GM12878 (cell line): ENCODE results near the gene DHX40. TPM values are rescaled to one million over a fixed set of nuclear protein-coding genes. Genes with fewer than 3 reads are reported as not detected.

ENCODE experiments used
- ATAC-seq: fragments of 200-7000 bp; cut with Tn5 transposase; 3 replicates; pipeline ENCODE4 v1.9.1; 2020; ENCODE audit warnings: mild to moderate bottlenecking, moderate library complexity
- BruUV-seq: library from RNA; stranded (reverse); fragments of 400-500 nt; replicated peaks from 2 replicates; lab custom pipeline; 2021; lab: Mats Ljungman, UMichigan
- CTCF ChIA-PET: fragments of 300-600 bp; sonication (Branson Sonifier 250); formaldehyde crosslinking; extraction: SDS; loops from one replicate; lab custom pipeline; 2021; ENCODE audit warnings: inconsistent platforms; lab: Yijun Ruan, JAX
- POLR2A ChIA-PET: fragments of 350-600 bp; formaldehyde crosslinking; extraction: SDS; loops from one replicate; lab custom pipeline; 2021; ENCODE audit warnings: inconsistent platforms; lab: Charles Lee
- RAD21 ChIA-PET: fragments of 300-600 bp; sonication (Branson Sonifier 250); formaldehyde crosslinking; loops from one replicate; lab custom pipeline; 2023; ENCODE audit warnings: antibody characterized with exemption; ENCODE audit not compliant: unreplicated experiment; lab: Charles Lee
- SMC1A ChIA-PET: fragments of 300-600 bp; sonication (Branson Sonifier 250); formaldehyde crosslinking; loops from one replicate; lab custom pipeline; 2023; ENCODE audit not compliant: unreplicated experiment, uncharacterized antibody; lab: Charles Lee
- DNase-seq: peaks from one replicate; pipeline ENCODE4 v3.0.0-alpha.2; 2011; ENCODE audit warnings: low read depth, low spot score
- FAIRE-seq: peaks from 3 replicates; lab custom pipeline; 2011; peaks lifted over from hg19 to GRCh38; lab: Jason Lieb, UNC
- H2AFZ ChIP-seq: 2 replicates; pipeline ENCODE4 v1.6.0; 2011; ENCODE audit warnings: low read depth, low read length, control low read depth; ENCODE audit not compliant: control insufficient read depth
- H3K27ac ChIP-seq: 2 replicates; pipeline ENCODE4 v1.5.1; 2011; ENCODE audit warnings: control low read depth; ENCODE audit not compliant: control insufficient read depth, insufficient read depth
- H3K27me3 ChIP-seq, 2 experiments: replicated peaks in 1 of 2; 2 replicates each; pipeline versions ENCODE4 v1.6.0 to v1.6.1; 2011; ENCODE audit warnings: low read length in 1 of 2; ENCODE audit not compliant: control insufficient read depth in 2 of 2, insufficient read depth in 2 of 2
- H3K36me3 ChIP-seq, 2 experiments: 2 replicates each; pipeline ENCODE4 v1.5.1; 2011; ENCODE audit warnings: low read length in 1 of 2; ENCODE audit not compliant: control insufficient read depth in 2 of 2, insufficient read depth in 2 of 2
- H3K4me1 ChIP-seq: 2 replicates; pipeline ENCODE4 v1.6.1; 2011; ENCODE audit warnings: mild to moderate bottlenecking, low read length, moderate library complexity, mixed read lengths; ENCODE audit not compliant: control insufficient read depth, insufficient read depth
- H3K4me2 ChIP-seq: 2 replicates; pipeline ENCODE4 v1.6.0; 2011; ENCODE audit warnings: control low read depth; ENCODE audit not compliant: control insufficient read depth, insufficient read depth
- H3K4me3 ChIP-seq: fragments of 200-600 bp; sonication (generic); 2 replicates; pipeline ENCODE4 v1.5.1; 2016
- H3K79me2 ChIP-seq: 2 replicates; pipeline ENCODE4 v1.6.0; 2011; ENCODE audit warnings: low read length; ENCODE audit not compliant: control insufficient read depth, insufficient read depth
- H3K9ac ChIP-seq: 2 replicates; pipeline ENCODE4 v1.8.0; 2011; ENCODE audit warnings: low read length, control low read depth, mixed read lengths; ENCODE audit not compliant: control insufficient read depth, insufficient read depth
- H3K9me3 ChIP-seq: replicated peaks from 3 replicates; pipeline ENCODE4 v1.5.1; 2011; ENCODE audit warnings: mild to moderate bottlenecking, low read length; ENCODE audit not compliant: control insufficient read depth, insufficient read depth
- H4K20me1 ChIP-seq: 2 replicates; pipeline ENCODE4 v1.6.0; 2011; ENCODE audit not compliant: control insufficient read depth, insufficient read depth
- CTCF ChIP-seq, 3 experiments: IDR thresholded peaks in 2 of 3; conservative IDR thresholded peaks in 1 of 3; 2 replicates each; pipeline ENCODE4 v1.5.1; 2011; ENCODE audit warnings: low read depth in 3 of 3, low read length in 3 of 3, mild to moderate bottlenecking in 3 of 3, control low read depth in 2 of 3, moderate library complexity in 2 of 3, inconsistent platforms in 1 of 3, mixed read lengths in 1 of 3; ENCODE audit not compliant: control insufficient read depth in 2 of 3, insufficient read depth in 1 of 3; ENCODE audit errors: extremely low read depth in 1 of 3
- KLF5 ChIP-seq: fragments of 450-650 bp; IDR thresholded peaks from 2 replicates; pipeline ENCODE4 v1.6.1; 2014; ENCODE audit warnings: mild to moderate bottlenecking; ENCODE audit not compliant: partially characterized antibody
- RAD21 ChIP-seq: IDR thresholded peaks from 2 replicates; pipeline ENCODE4 v1.6.1; 2011; ENCODE audit warnings: mild to moderate bottlenecking, low read depth, low read length, moderate library complexity; ENCODE audit not compliant: insufficient read depth
- SKIL ChIP-seq: fragments of 450-650 bp; IDR thresholded peaks from 2 replicates; pipeline ENCODE4 v1.6.1; 2017; ENCODE audit warnings: mild to moderate bottlenecking, low read depth, inconsistent platforms; ENCODE audit not compliant: poor library complexity, severe bottlenecking
- TCF12 ChIP-seq: IDR thresholded peaks from 2 replicates; pipeline ENCODE4 v1.6.1; 2011; ENCODE audit warnings: low read depth, mild to moderate bottlenecking, low read length
- WGBS: methylation state at CpG from one replicate; pipeline ENCODE4 v1.1.6; 2016; ENCODE audit warnings: low lambda C conversion rate; ENCODE audit not compliant: insufficient replicate concordance, insufficient coverage; ENCODE audit errors: missing lambda C conversion rate; 5-methylcytosine and 5-hydroxymethylcytosine counted together
- in situ Hi-C: fragments of 300-500 bp; cut with MboI; formaldehyde crosslinking; loops from 9 replicates; pipeline ENCODE4 v1.14.3; 2018; ENCODE audit warnings: mixed read lengths
- intact Hi-C: fragments of 100-400 bp; cut with micrococcal nuclease; formaldehyde crosslinking; loops from one replicate; pipeline ENCODE4 v1.14.2; 2022; ENCODE audit not compliant: unreplicated experiment
- polyA plus RNA-seq, 11 experiments: library from polyadenylated mRNA; depleted of rRNA in 4 of 11; unstranded in 6 of 11; stranded (reverse) in 5 of 11; fragments of >200 nt; fragmentation: Nextera tagmentation in 4 of 11; fragmentation: Illumina TruSeq in 1 of 11; extraction: Ambion mirVana in 4 of 11; extraction: Trizol in 1 of 11; gene quantifications; 1 replicate in 1 of 11; 2 replicates in 10 of 11; pipeline versions ENCODE4 v1.2.1 to v1.2.3, GENCODE V29; 2011 to 2016; ENCODE audit warnings: inconsistent platforms in 2 of 11, missing spikeins in 2 of 11, low read depth in 1 of 11
- total RNA-seq, 4 experiments: library from RNA; depleted of rRNA in 3 of 4; stranded (reverse); fragments of >200 nt in 3 of 4; fragmentation: Illumina TruSeq in 1 of 4; extraction: Trizol in 1 of 4; gene quantifications; 2 replicates each; pipeline versions ENCODE4 v1.2.1 to v1.2.3, GENCODE V29; 2013 to 2021

The DHX40 gene
- total and polyA plus RNA-seq, 10 of the 15 experiments (the other 5 are each of a cell fraction or from before 2014, with no cell fraction given): 4.8 to 29.2 (median 12.0) TPM

- TF ChIP-seq KLF5: no peak
- TF ChIP-seq TCF12: no peak
Observed at GRCh38 chr17:59607061-59607460, 41.7 kb downstream of the DHX40 start (continued).

GRCh38 chr17:59607817-59608403, 42.5 kb downstream of the DHX40 start:
- DNase-seq (no peak), FAIRE-seq (no peak), ATAC-seq (0 out of 3 replicates have a peak, but pooled peaks have one; percentile 37)
- Histone ChIP-seq H3K9me3 (no peaks in the 10 kb centered on the region), H3K36me3 (peaks cover 0 to 5% of the 10 kb centered on the region in 2 experiments; a peak in 1 of 4 replicates), H3K4me2 (no peak overlapping the region), H3K27me3 (no peaks in the 10 kb centered on the region), H3K4me1 (no peaks in the 10 kb centered on the region), H3K9ac (no peak overlapping the region), H2AFZ (no peak overlapping the region), H3K79me2 (no peaks in the 10 kb centered on the region), H3K4me3 (no peak overlapping the region), H3K27ac (no peak overlapping the region), H4K20me1 (no peaks in the 10 kb centered on the region)
- in situ Hi-C loops (no loop called here), intact Hi-C loops (no loop called here)
- WGBS: 87% methylated on average over 5 of the region's 5 CpGs
- no TSS peak for BruUV-seq
- CTCF ChIA-PET: interaction anchor here (0.6 to 4.6 kb wide), 7 partner anchors 11 to 167 kb away, joined by 3 to 24 read pairs (median 3); partner anchors contain the start of gene CLTC
- peak; percentile 12 to 22 (median 14); a peak in 3 of 6 replicates for TF ChIP-seq CTCF (IDR thresholded peaks at IDR 0.05 in 2 of 3, conservative IDR thresholded peaks at IDR 0.05 in 1 of 3; ENCODE audit: control insufficient read depth in 2 of 3, extremely low read depth in 1 of 3, insufficient read depth in 1 of 3, low read depth in 3 of 3, low read length in 3 of 3)
- TF ChIP-seq SKIL: no peak
- TF ChIP-seq RAD21: 0 out of 2 replicates have a peak, but pooled peaks have one; percentile 15
- RAD21 ChIA-PET: interaction anchor here (1.0 to 1.2 kb wide), 2 partner anchors 85 to 297 kb away, joined by 3 to 5 read pairs; no protein-coding TSS in a partner anchor
- SMC1A ChIA-PET: interaction anchor here (0.5 to 2.1 kb wide), 7 partner anchors 10 to 297 kb away, joined by 3 to 8 read pairs (median 3); no protein-coding TSS in a partner anchor
- POLR2A ChIA-PET: no interaction called here
